Measurements from ENCODE around the gene POTEI.
"Not testable (repeated sequence)": the region's sequence is repeated elsewhere in the genome, so short reads cannot be mapped to it uniquely, and the experiment has no call there.

DNA sequence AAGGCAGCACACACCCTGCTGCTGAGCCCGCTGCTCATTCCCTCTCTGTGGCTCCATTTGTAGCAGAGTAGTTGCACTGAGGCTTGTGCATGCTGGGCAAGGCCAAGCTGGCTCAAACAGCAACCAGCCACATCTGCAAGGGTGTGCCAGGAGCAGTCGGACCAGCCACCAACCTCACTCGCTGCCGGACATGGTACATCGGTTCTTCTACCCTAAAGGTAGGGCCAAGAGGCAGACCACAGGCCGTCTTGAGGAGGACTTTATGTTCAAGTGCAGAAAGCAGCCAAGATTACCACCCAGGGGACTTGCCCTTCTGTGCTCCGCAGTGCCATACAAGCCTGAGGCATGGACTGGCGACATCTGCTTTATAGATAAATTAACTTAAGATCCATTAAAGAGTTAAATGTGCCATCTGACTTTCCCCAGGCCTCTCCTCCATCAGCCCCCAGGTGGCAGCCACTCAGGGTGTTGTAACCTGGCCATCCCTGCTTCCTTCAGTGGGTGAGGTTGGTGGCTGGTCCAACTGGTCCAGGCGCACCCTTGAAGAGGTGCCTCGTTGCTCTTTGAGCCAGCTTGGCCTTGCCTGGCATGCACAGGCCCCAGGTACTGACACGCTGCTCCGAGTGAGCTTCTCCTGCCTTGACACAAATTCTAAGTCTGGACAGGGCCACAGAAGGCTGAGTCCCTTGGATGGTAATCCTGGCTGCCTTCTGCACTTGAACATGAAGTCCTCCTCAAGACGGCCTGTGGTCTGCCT lies 55.0 kb downstream of the POTEI start:
- TF ChIP-seq, protein P1, sequence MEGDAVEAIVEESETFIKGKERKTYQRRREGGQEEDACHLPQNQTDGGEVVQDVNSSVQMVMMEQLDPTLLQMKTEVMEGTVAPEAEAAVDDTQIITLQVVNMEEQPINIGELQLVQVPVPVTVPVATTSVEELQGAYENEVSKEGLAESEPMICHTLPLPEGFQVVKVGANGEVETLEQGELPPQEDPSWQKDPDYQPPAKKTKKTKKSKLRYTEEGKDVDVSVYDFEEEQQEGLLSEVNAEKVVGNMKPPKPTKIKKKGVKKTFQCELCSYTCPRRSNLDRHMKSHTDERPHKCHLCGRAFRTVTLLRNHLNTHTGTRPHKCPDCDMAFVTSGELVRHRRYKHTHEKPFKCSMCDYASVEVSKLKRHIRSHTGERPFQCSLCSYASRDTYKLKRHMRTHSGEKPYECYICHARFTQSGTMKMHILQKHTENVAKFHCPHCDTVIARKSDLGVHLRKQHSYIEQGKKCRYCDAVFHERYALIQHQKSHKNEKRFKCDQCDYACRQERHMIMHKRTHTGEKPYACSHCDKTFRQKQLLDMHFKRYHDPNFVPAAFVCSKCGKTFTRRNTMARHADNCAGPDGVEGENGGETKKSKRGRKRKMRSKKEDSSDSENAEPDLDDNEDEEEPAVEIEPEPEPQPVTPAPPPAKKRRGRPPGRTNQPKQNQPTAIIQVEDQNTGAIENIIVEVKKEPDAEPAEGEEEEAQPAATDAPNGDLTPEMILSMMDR (IDR thresholded peaks at IDR 0.05): not testable (repeated sequence)
- not testable (repeated sequence) for TF ChIP-seq POLR2A (IDR thresholded peaks at IDR 0.05)

Data from right lobe of liver (tissue), 4 donors.